ENCODE measurements around the gene CHD9.
A peak's percentile ranks its signal among the peaks of the same experiment; 100 is the strongest.
"Not testable (repeated sequence)": the region's sequence is repeated elsewhere in the genome, so short reads cannot be mapped to it uniquely, and the experiment has no call there.

The CHD9 gene

GRCh38 chr16:53291757-53292392, 237.1 kb downstream of the CHD9 start:
- DNase-seq: no peak

- DNase-seq: no peak
Measured at GRCh38 chr16:53297477-53297876, 242.7 kb downstream of the CHD9 start.

DNA sequence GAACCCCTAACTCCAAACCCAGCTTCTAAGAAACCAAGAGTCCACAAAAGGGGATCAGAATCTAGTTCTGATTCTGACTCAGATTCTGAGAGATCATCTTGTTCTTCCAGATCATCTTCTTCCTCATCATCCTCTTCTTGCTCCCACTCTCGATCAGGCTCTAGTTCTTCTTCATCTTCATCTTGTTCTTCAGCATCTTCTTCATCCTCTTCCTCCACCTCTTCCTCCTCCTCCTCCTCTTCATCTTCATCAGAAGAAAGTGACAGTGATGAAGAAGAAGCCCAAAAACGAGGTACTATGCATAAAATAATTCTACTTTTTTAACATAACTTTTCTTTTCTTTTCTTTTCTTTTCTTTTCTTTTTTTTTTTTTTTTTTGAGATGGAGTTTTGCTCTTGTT, 249.5 kb downstream of the CHD9 start:
- no peak for DNase-seq

GRCh38 chr16:53305743-53306142, 251.0 kb downstream of the CHD9 start:
- no peak for DNase-seq

DNA sequence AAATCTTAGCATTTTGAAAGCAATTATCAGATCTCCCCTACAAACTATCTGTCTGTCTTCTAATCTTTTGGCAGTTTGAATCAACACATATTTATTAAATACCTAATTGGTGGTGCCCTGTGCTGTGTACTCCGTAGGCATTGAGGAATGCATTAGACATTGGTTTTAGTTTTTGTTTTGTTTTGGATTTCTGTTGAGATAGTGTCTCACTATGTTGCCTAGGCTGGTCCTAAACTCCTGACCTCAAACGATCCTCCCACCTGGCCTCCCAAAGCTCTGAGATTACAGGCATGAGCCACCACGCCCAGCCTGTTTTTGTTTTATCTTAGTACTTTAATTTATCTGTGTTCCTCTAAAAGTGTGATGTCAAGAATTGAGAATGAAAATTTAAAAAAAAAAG, 254.7 kb downstream of the CHD9 start:
- no peak for DNase-seq

- no peak for DNase-seq
Measured at GRCh38 chr16:53320992-53321391, 266.2 kb downstream of the CHD9 start.

DNA sequence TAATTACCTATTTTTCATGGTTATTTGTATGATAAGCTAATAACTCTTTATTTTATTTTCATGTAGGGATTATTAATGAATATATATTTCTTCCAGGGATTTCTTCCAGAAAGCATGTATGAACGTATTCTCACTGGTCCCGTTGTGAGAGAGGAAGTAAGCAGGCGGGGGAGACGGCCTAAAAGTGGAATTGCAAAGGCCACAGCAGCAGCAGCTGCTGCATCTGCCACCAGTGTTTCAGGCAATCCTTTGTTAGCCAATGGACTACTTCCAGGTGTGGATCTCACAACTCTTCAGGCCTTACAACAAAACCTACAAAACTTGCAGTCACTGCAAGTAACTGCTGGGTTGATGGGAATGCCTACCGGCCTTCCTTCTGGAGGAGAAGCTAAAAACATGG, 269.1 kb downstream of the CHD9 start:
- DNase-seq: no peak

GRCh38 chr16:53330991-53331390, 276.2 kb downstream of the CHD9 start:
- not testable (repeated sequence) for DNase-seq

DNA sequence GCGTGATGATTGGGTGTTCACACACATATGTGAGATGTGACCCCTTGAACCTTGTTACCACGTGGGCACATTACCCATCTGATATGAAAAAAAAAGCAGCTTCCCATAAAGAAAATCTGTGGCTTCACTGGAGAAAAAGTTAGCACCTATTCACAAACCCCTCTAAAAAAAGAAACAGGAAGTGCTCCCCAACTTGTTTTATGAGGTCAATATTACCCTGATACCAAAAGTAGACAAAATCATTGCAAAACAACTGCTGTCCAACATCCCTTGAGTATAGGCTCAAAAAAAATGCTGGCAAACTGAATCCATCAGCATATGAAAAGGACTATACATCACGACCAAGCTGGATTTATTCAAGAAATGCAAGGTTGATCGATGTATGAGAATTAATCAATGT, 279.8 kb downstream of the CHD9 start:
- DNase-seq: no peak

- DNase-seq: no peak
Measured at GRCh38 chr16:53337294-53337693, 282.5 kb downstream of the CHD9 start.

- no peak for DNase-seq
Measured at GRCh38 chr16:53341792-53342191, 287.0 kb downstream of the CHD9 start.

DNA sequence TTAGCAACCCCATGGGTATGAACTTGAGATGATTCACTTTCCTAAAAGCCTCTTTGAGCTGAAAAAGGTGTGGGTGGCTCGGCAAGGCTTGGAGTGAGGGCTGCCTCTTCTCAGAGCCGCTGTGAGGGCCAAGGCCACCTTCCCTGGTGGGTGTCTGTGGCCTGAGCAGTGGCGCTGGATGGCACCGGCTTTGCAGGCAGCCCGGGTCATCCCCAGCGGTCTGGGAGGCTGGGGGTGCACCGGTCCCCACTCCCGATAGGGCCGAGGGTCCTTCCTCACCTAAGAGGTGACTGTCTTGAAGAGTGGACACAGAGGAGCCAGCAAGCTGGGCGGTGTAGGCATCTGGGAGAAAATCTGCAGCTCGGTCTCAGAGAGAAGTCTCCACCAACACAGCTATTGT, 300.3 kb downstream of the CHD9 start:
- DNase-seq: no peak

- DNase-seq: no peak
Measured at GRCh38 chr16:53356478-53357207, 301.9 kb downstream of the CHD9 start.

DNA sequence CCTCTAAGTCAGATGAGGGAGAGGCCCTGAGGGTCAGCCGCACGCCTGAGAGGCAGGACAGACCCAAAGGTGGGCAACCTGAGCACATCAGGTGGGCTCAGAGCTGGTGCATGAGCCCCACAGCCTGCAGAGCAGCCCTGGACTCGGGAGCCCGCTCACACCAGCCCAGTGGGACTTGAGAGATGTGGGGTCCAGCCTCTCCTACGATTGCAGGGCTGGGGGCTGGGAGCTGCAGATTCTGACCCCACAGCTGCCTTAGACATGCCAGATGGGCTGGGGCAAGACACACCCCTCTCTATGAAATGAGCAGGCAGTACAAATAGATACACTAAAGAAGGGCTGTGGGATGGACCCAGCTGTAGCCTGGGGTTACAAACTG, 302.4 kb downstream of the CHD9 start:
- DNase-seq: no peak

- DNase-seq: no peak
Measured at GRCh38 chr16:53357955-53358354, 303.2 kb downstream of the CHD9 start.

GRCh38 chr16:53358884-53359283, 304.1 kb downstream of the CHD9 start:
- DNase-seq: no peak

DNA sequence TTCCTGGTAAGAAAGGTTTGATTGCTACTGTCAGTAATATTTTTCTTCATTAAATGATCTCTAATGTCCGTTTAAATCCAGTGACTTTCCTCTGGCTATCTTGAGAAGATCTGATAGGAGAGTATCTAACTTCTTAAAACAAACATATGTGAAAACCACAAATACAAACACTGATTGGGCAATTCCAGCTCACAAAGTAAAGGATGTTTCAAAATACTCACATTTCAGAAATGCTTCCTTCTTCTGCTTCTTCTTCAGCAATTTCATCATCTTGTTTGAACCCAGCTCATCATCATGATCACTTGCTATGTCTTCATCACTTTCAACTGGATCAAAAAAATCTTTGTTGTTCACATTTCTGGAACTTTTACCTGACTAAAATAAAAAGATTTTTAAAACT, 315.1 kb downstream of the CHD9 start:
- DNase-seq: peak; percentile 2

- DNase-seq: no peak
Measured at GRCh38 chr16:53370827-53371226, 316.0 kb downstream of the CHD9 start.

- no peak for DNase-seq
Measured at GRCh38 chr16:53372992-53373871, 318.4 kb downstream of the CHD9 start.

DNA sequence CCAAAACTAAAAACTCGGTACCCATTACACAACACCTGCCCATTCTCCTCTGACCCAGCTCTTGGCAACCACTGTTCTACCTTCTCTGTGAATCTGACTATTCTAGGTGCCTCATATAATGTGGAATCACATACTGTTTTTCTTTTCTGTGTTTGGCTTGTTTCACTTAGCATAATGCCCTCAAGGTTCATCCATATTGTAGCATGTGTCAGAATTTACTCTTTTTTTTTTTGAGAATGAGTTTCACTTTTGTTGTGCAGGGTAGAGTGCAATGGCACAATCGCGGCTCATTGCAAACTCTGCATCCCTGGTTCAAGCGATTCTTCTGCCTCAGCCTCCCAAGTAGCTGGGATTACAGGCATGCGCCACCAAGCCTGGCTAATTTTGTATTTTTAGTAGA, 320.0 kb downstream of the CHD9 start:
- DNase-seq: no peak

GRCh38 chr16:53378138-53378537, 323.3 kb downstream of the CHD9 start:
- no peak for DNase-seq
